Right ventricle myocardium superior (tissue), 1 donor: ENCODE results near the gene LRP2BP. TPM values are rescaled to one million over a fixed set of nuclear protein-coding genes. Genes with fewer than 3 reads are reported as not detected.
"Not testable (repeated sequence)": the region's sequence is repeated elsewhere in the genome, so short reads cannot be mapped to it uniquely, and the experiment has no call there.

Experiments
- ATAC-seq: fragments of 200-7000 bp; cut with Tn5 transposase; one replicate; pipeline ENCODE4 v1.9.1; 2020; ENCODE audit warnings: mild to moderate bottlenecking; ENCODE audit not compliant: poor library complexity
- DNase-seq: peaks from one replicate; pipeline ENCODE4 v3.0.0-alpha.2; 2020
- intact Hi-C: fragments of 100-400 bp; cut with DNase I; formaldehyde crosslinking; loops from one replicate; pipeline ENCODE4 v1.11.2; 2022
- total RNA-seq: library from RNA; stranded (reverse); fragmentation: NEBNext Ultra II Directional; extraction: Animal tissue kit (Norgen Biotek cat#: 25700); gene quantifications from one replicate; pipeline ENCODE4 v1.2.1, GENCODE V29; 2021
- donor health status: DM: no; HTN: yes; CAD: no; lungs with severe emphysema.

The LRP2BP gene
- total RNA-seq, 1 donor from 2014 or later = 2.6 TPM

DNA sequence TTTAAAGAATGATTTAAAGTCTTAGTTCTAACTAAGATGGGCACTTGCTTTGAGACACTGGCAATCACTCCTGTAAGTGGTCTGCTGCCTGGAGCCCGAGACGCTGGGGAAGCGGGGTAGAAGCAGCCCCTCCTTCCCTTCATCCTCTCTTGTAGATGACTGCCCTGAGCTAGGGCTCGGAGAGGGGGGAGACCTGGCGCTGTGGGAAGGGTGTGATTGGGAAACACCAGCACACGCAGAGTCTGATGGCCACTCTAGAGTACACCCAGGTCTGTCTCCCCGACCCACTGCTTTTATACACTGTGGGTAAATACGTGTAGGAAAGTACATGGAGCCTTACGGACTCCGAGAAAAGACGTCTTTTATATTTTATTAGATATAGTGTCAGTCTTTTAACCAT, 24.0 kb downstream of the LRP2BP start:
- no peak for DNase-seq
- no peak for ATAC-seq
- intact Hi-C loops = no loop called here

DNA sequence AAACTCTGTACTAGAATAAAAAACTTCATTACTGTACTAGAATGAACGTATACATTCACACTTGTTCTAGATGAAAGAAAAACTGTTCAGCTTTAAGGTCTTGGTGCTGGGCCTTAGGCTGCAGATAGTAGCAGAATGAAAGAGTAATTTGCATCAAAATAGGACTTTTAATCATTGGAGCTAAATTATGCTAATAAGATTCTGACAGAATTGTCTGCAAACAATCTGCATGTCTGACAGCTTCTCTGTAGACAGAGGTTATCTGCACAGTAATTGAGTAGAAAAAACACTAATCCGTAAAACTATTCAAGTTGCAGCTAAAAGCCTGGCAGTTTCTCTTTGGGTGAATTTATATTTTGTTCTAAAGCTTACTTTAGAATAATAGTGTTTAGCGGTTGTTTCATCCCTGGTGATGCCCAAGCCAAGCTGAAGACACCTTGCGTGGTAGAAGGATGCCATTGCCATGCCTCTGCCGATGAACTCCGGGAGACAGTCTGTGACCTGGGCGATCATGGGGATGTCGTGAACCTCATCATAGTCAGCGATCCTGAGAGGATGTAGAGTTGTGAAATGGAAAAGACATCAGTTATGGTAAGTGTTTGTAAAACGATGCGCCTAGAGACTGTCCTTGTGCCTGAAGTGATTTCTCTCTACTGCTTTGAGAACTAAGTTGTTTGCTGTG, 25.3 kb downstream of the LRP2BP start:
- DNase-seq (no peak), ATAC-seq (no peak)
- intact Hi-C loops = no loop called here

DNA sequence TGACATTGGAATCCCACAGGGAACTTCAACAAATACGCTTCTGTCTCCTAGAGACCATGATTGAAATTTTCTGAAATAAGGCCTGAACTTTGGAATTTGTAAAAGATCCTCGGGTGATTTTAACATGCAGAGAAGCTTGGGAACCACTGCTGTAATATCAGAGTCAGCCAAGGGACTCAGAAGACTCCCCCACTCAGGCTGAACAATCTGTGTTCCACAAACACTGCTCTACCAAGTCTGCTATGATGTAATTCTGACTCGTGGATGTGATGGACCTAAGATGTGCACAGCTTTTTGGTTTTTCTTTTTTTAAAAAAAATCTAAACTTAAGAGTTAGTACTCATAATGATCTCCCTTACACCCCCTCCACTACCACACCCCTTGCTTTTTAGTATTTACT, 26.0 kb downstream of the LRP2BP start:
- ATAC-seq = no peak
- DNase-seq = no peak
- intact Hi-C loops = no loop called here

DNA sequence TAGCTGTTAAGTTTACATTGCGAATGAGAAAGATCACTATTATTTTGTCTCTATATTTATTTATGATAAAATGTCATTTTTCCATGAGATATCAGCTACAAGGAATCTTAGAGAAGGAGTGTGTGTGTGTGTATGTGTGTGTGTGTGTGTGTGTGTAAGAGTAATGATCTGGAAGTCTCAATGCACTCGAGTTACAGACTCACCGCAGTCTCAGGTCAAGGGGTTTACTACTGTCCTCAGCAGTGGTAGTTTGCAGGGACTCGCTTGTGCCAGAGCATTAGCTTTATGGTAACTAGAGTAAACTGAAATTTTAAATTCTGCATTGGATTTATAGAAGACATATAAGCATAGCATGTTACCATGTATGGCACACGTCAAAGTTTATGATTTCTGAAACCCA, 30.8 kb downstream of the LRP2BP start:
- ATAC-seq = no peak
- DNase-seq = no peak
- intact Hi-C loops = no loop called here

DNA sequence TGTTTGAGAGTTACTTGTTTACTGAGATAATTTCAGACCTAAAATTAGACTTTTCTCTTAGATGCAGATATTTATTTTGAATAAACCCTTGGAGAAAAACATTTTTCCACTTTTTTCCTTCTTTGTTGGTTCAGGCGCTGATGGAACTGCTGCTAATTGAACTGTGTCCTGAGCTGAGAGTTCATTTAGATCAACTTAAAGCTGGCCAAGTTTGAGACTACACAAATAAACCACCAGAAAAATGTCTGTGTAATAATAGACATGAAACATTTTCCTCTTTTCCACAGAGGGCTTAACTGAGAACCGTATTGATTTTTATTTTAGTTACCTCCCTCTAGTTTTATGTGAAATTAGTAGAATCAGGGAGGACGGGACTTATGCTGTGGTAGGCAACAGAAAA, 32.5 kb downstream of the LRP2BP start:
- no peak for ATAC-seq
- no peak for DNase-seq
- intact Hi-C loops = no loop called here

DNA sequence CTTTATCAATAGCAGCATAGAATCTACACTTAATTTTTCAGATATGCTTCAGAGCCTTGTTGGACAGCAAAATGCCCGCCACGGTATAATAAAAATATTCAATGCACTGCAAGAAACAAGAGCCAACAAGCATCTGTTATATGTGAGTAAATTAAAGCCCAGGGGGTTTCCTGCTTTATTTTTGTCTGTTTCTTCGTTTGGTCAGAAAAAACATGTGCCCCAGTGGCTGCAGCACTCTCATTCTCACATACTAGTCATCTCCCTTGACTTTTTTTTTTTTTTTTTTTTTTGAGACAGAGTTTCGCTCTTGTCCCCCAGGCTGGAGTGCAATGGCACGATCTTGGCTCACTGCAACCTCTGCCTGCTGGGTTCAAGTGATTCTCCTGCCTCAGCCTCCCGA, 33.2 kb downstream of the LRP2BP start:
- DNase-seq, intact Hi-C loops, ATAC-seq: not testable (repeated sequence)

DNA sequence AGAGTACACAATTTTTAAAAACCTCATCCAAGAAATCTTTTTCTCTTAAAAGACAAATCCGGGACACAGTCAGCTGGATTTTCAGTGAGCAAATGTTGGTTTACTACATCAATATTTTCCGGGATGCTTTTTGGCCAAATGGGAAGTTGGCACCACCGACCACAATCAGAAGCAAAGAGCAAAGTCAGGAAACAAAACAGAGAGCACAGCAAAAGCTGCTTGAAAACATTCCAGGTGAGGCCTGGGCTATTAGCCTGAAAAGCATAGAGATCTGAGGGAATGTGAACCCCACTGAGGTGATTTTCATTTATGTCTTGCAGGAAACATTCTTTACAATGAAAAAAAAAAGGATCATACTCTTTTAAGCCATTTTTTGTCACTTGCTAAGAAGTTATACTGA, 33.9 kb downstream of the LRP2BP start:
- ATAC-seq (no peak), DNase-seq (no peak)
- intact Hi-C loops = no loop called here

DNA sequence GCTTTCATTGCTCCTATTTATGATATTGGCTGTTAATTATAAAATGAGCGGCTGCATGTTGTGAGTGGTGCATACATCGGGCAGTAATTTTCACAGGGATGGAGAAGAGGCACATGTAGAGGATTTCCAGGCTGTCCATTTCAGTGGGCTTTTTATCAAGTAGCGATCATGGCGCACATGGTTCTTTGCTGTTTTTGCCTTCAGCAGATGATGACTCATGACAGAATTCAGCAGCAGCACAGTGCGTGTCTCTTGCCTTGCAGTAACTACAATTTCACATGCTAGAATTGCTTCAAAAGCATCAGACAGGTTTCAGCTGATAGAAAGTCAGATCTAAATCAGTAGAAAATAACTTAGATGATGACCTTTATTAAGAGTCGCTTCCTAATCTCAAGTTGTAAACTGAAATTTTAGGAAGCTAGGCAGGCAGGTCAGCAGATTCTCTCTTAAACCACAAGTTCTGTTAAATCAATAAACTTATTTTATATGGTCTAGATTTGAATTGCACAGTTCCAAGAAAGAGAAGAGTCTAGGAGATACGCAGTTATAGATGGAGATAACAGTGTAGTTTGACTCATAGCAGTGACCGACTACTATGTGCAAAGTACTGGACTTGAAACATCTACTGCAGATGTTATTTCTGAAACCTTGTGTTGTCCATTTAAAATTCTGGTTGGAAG, 35.8 kb downstream of the LRP2BP start:
- intact Hi-C loops = no loop called here
- DNase-seq (no peak), ATAC-seq (no peak)

DNA sequence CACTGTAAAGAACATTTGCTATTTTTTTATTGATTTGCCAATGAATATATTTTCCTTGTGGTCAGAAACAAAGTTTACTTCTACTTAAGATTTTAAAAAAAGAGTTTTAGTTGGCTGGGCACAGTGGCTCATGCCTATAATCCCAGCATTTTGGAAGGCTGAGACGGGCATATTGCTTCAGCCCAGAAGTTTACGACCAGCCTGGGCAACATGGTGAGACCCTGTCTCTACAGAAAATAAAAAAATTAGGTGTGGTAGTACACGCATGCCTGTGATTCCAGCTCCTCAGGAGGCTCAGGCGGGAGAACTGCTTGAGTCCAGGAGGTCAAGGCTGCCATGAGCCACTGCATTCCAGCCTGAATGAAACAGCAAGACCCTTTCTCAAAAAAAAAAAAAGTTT, 36.8 kb downstream of the LRP2BP start:
- no peak for ATAC-seq
- intact Hi-C loops = no loop called here
- DNase-seq = no peak

DNA sequence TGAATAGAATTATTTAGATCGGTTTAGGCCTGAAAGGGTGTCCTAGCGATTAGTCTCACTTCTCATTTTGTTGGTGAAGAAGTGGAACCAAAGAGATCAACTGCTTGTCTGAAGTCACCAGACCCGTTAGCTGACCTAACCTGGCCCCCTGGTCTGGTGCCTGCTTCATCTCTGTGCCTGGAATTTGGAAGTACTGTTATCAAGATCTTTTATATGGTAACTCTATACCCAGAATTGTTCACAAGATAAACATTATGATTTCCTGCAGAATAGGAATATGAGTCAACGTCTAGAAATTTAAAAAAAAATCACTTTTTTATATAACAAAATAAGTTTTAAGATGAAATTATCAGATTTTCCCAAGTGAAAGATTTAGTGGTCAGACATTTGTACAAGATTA, 37.2 kb downstream of the LRP2BP start:
- no peak for DNase-seq
- intact Hi-C loops = no loop called here
- ATAC-seq = no peak

DNA sequence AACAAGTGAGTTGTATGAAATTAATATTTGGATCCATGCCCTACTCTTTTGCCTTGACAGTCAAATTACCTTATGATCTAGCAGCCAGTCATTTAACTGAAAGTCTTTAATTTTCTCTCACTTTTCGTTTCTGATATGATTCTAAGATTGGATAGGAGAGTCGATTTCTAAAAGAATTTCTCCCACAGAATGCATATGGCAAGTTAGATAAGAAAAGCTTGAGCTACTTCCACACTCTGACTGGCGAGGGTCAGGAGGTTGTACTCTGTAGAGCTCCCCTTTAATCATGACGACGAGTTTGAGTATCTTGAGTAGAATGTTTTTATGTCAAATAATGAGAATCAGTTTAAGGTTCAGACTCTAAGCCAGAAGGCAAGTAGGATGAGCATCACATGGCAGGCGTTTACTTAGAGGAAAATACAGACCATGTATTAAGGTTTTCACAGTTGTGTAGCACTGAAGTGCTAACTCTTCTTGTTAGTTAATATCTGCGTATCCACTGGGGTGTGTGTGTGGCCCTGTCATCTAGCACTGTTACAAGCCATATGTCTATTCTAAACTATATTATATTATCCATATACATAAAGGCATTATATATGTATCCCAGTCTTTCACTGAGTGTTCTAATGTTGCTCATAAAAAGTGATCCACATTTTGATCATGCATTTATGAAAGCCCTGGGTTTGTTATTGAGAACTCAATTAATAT, 37.8 kb downstream of the LRP2BP start:
- no peak for ATAC-seq
- no peak for DNase-seq
- intact Hi-C loops = no loop called here

DNA sequence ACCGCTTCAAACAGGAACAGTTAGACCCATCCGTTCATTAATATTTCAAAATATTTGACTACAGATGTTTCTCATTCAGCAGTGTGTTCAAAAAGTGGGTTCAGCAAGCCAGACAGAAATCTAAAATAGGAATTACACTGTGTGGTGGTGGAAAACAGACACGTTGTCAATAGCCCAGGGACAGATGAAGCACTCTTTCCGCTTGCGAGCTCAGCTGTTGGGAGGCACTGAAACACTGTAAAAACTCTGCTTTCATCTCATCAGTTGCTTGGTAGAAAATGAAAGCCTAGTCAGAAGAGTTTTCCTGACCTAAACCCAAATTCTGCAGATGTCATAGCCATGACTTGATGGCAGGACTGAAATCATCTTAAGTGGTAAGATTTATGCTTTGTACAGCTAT, 38.5 kb downstream of the LRP2BP start:
- DNase-seq (no peak), ATAC-seq (no peak)
- intact Hi-C loops = no loop called here

DNA sequence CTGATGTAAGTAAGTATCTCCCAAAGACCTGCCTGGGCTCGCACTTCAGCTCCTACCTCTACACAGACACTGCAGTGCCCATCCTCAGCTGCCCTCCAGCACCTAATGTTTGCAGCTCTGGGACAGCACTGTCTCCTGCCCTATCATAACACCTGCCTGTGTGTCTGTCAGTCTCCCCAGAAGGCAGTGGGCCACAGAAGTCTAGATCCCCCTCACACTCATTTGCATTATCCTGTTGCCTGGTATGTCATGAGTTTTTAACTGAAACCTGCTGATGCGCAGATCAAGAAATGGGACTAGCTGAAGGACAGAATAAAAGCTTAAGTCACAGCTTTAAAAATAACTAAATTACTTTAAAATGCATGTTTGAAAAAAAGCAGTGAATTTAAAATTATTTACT, 43.0 kb downstream of the LRP2BP start:
- intact Hi-C loops = no loop called here
- DNase-seq = no peak
- no peak for ATAC-seq

DNA sequence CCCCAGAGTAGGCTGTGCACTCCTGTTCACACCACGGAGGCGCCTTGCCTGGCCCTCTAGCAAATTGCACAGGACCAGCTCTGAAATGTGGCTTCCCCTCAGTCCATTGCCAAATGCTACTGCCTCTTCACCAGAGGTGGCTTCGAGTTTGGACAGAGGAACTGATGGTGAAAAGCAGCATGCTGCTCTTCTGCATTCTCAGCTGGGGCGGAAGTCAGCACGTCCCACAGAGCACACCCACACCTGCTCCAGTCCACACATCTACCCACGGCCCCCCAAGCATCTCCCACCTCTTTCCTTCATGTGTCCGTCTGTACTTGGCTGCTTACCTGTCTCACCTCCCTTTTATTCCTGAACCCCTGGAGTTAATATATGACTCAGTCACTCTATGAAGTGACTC, 43.5 kb downstream of the LRP2BP start:
- DNase-seq = no peak
- no peak for ATAC-seq
- intact Hi-C loops = no loop called here

DNA sequence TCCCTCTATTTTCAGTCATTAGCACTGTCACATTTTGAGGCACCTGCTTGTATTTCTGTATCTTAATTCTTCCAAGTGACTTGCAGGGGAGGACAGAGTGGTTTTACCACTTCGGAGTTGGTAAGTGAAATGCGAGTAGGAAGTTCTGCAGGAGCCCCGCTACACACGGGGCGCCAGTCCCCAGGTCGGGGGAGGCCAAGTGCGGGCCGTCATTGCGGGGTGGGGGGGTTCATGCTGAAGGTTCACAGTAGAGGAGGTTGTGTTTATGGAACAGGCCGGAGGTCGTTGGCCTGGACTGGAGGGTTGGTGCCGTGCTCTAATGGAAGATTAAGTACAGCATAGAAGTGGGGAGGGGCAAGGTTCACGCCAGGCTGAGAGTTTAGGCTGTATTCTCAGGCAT, 44.0 kb downstream of the LRP2BP start:
- intact Hi-C loops = no loop called here
- no peak for ATAC-seq
- no peak for DNase-seq

DNA sequence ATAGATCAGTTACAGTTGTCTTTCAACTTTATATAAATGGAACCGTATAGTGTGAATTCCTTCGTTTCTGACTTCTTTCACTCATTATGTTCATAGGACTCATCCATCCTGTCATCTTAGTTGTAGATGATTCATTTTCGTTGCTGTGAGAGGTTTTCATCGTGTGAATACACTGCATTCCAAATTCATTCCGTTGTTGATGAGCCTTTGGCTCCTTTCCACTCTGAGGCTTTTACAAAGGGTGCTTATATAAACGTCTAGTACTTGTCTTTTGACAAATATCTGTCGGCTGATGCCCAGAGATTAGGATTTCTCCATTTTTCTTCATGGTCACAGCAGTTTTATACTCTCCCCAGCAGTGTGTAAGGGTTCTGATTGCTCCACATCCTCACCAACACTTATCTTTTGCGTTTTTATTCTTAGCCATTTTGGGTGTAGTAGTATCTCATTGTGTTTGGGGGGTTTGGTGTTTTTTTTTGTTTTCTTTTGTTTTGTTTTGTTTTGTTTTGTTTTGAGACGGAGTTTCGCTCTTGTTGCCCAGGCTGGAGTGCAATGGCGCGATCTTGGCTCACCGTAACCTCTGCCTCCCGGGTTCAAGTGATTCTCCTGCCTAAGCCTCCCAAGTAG, 48.6 kb downstream of the LRP2BP start:
- DNase-seq = no peak
- intact Hi-C loops = no loop called here
- no peak for ATAC-seq

DNA sequence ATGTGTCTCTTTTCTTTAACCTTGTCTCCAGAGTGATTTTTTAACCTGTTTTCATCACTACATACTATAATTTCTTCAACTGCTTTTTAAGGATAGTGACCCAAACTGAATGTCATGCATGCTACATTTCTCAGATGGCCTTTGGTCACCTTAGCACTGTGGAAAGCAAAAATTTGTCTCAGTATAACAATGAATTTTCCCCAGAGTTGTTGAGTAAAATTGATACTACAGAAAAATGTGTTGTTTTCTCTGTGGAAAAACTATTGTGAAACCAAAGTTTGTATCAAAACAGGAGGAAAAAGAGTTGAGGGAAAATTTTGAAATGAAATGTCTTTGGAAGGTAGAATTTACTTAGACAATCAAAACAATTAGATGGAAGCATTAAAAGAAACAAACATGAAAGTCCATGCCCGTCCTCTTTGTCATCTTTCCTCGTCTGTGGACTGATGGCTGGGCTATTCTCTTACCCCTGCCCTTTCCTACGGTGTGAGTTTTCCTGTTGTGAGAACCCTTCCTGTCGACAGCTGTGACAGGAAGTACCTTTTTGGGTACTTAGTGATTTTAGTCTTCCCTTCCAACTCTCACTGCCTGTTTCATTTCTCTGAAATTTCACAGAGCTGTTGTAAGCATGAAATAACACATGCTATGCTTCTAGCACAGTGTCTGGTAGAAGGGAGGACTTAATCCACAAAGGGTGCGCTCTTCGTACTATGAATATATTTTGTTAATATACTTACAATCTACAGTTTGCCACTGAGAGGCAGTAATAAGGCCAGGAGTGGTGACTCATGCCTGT, 50.8 kb downstream of the LRP2BP start:
- ATAC-seq = no peak
- DNase-seq = no peak

DNA sequence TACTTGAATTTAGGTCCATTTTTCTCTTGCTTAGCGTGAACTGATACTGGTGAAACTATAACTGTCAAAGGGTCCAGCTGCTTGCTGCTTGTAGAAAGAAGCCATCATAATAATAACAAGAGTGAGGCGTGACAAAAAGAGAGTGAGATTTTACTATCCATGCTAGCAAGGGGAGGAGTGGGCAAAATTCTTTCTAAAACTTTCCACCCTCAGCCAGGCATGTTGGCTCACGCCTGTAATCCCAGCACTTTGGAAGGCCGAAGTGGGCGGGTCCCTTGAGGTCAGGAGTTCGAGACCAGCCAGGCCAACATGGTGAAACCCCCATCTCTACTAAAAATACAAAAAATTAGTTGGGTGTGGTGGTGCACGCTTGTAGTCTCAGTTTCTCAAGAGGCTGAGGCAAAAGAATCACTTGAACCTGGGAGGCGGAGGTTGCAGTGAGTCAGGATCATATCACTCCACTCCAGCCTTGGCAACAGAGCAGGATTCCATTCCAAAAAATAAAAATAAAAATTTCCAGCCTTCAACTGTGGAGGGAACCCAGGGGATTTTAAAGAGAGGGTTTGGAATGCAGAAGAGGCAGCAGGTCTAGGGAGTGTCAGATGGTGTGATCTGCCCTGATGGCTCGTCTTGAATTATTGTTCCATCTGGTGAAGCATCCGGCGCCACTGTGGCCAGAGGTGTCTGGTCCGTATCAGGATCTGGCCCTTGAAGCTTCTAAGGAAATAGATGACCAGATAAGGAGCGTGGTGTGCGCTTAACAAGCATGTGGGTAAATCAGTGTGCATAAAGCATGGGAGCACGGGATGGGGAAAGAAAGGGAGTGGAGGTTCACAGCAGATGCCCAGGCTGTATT, 51.8 kb downstream of the LRP2BP start:
- intact Hi-C loops = no loop called here
- ATAC-seq (peak; percentile 18), DNase-seq (no peak)

More for the DNA sequence above, 50.8 kb downstream of the LRP2BP start:
- intact Hi-C loops = no loop called here
